Left ventricle myocardium inferior (tissue), 1 donor: ENCODE results near the gene CSF1R. TPM values are rescaled to one million over a fixed set of nuclear protein-coding genes. Genes with fewer than 3 reads are reported as not detected.

ENCODE experiments used
- DNase-seq: peaks from one replicate; pipeline ENCODE4 v3.0.0-alpha.2; 2020
- H3K27ac ChIP-seq: fragments of 200-600 bp; replicated peaks from 2 replicates; pipeline ENCODE4 v1.8.0; 2021
- H3K27me3 ChIP-seq: fragments of 200-600 bp; 2 replicates; pipeline ENCODE4 v1.8.0; 2021; ENCODE audit warnings: low read depth
- H3K36me3 ChIP-seq: fragments of 200-600 bp; 2 replicates; pipeline ENCODE4 v1.8.0; 2021
- H3K4me1 ChIP-seq: fragments of 200-600 bp; 2 replicates; pipeline ENCODE4 v1.8.0; 2021
- H3K4me3 ChIP-seq: fragments of 200-600 bp; 2 replicates; pipeline ENCODE4 v1.8.0; 2021; ENCODE audit warnings: mild to moderate bottlenecking, moderate library complexity
- H3K9me3 ChIP-seq: fragments of 200-600 bp; replicated peaks from 2 replicates; pipeline ENCODE4 v1.8.0; 2021
- intact Hi-C: fragments of 100-400 bp; cut with micrococcal nuclease; formaldehyde crosslinking; loops from one replicate; pipeline ENCODE4 v1.11.0; 2022
- total RNA-seq: library from RNA; stranded (reverse); fragmentation: NEBNext Ultra II Directional; extraction: Animal tissue kit (Norgen Biotek cat#: 25700); gene quantifications from one replicate; pipeline ENCODE4 v1.2.1, GENCODE V29; 2021
- TF ChIP-seq, protein P1 (sequence below): fragments of 200-600 bp; IDR thresholded peaks from 2 replicates; pipeline ENCODE4 v1.8.0; 2021; ENCODE audit warnings: antibody characterized with exemption, mild to moderate bottlenecking, borderline replicate concordance
- donor health status: DM: no; HTN: yes; CAD: no; lungs with severe emphysema.

The CSF1R gene
- total RNA-seq, 1 donor from 2014 or later, result 15.5 TPM

DNA sequence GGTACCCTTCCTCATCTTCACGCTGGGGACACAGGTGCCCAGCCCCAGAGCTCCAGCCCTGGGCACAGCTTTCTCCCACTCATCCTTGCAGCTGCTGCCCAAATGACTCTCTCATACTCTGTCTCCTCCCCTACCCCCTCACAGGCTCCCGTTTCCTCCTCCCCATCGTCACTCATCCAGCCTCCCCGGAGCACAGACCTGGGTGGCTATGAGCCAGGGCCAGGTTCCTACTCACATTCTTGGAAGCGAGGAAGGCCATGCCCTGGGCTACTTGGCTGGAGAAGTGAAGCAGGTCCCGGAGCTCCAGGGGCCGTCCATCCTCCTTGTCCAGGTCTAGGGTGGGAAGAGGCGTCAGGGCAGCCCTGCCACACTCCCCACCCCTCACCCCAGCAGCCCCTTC, 29.3 kb downstream of the CSF1R start:
- H3K27me3 ChIP-seq, result no peaks in the 10 kb centered on the region
- no peak overlapping the region for H3K4me3 ChIP-seq
- no peak overlapping the region for H3K27ac ChIP-seq
- peaks cover 8% of the 10 kb centered on the region for H3K4me1 ChIP-seq
- peaks cover 30% of the 10 kb centered on the region for H3K36me3 ChIP-seq
- TF ChIP-seq, protein P1, sequence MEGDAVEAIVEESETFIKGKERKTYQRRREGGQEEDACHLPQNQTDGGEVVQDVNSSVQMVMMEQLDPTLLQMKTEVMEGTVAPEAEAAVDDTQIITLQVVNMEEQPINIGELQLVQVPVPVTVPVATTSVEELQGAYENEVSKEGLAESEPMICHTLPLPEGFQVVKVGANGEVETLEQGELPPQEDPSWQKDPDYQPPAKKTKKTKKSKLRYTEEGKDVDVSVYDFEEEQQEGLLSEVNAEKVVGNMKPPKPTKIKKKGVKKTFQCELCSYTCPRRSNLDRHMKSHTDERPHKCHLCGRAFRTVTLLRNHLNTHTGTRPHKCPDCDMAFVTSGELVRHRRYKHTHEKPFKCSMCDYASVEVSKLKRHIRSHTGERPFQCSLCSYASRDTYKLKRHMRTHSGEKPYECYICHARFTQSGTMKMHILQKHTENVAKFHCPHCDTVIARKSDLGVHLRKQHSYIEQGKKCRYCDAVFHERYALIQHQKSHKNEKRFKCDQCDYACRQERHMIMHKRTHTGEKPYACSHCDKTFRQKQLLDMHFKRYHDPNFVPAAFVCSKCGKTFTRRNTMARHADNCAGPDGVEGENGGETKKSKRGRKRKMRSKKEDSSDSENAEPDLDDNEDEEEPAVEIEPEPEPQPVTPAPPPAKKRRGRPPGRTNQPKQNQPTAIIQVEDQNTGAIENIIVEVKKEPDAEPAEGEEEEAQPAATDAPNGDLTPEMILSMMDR, result no peak
- no peak for DNase-seq
- intact Hi-C loops, result no loop called here
- no peaks in the 10 kb centered on the region for H3K9me3 ChIP-seq

GRCh38 chr5:150056075-150056443, 30.3 kb downstream of the CSF1R start:
- no peaks in the 10 kb centered on the region for H3K27me3 ChIP-seq
- H3K4me3 ChIP-seq, result no peak overlapping the region
- H3K36me3 ChIP-seq, result peaks cover 40% of the 10 kb centered on the region
- intact Hi-C loops, result no loop called here
- H3K27ac ChIP-seq, result no peak overlapping the region
- no peaks in the 10 kb centered on the region for H3K9me3 ChIP-seq
- peaks cover 8% of the 10 kb centered on the region for H3K4me1 ChIP-seq
- TF ChIP-seq, protein P1, result no peak
- DNase-seq, result no peak

GRCh38 chr5:150055326-150056074, 30.9 kb downstream of the CSF1R start:
- H3K27ac ChIP-seq, result no peak overlapping the region
- TF ChIP-seq, protein P1, result no peak
- peaks cover 45% of the 10 kb centered on the region for H3K36me3 ChIP-seq
- no peaks in the 10 kb centered on the region for H3K9me3 ChIP-seq
- no peaks in the 10 kb centered on the region for H3K27me3 ChIP-seq
- H3K4me1 ChIP-seq, result peaks cover 14% of the 10 kb centered on the region
- DNase-seq, result no peak
- intact Hi-C loops, result no loop called here
- H3K4me3 ChIP-seq, result no peak overlapping the region

DNA sequence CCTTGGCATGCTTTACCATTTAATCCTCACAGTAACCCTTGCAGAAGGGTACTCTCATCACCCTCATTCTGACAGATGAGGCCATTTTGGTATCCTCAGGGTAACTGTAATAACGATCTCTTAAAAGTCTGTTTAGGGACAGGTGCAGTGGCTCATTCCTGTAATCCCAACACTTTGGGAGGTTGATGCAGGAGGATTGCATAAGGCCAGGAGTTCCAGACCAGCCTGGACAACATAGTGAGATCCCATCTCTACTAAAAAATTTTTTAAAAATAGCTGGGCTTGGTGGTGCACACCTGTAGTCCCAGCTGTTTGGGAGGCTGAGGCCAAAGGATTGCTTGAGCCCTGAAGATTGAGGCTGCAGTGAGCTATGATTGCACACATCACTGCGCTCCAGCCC, 31.8 kb downstream of the CSF1R start:
- intact Hi-C loops, result no loop called here

GRCh38 chr5:150053713-150054392, 32.5 kb downstream of the CSF1R start:
- Histone ChIP-seq H3K4me3 (no peak overlapping the region), H3K27me3 (no peaks in the 10 kb centered on the region), H3K27ac (no peak overlapping the region), H3K9me3 (no peaks in the 10 kb centered on the region), H3K4me1 (peaks cover 16% of the 10 kb centered on the region), H3K36me3 (peaks cover 62% of the 10 kb centered on the region)
- TF ChIP-seq, protein P1, result no peak
- DNase-seq, result no peak
- intact Hi-C loops, result no loop called here

More for the DNA sequence above, 31.8 kb downstream of the CSF1R start:
- Histone ChIP-seq H3K36me3 (peaks cover 55% of the 10 kb centered on the region), H3K4me1 (peaks cover 16% of the 10 kb centered on the region), H3K27ac (no peak overlapping the region), H3K4me3 (no peak overlapping the region), H3K9me3 (no peaks in the 10 kb centered on the region), H3K27me3 (no peaks in the 10 kb centered on the region)
- DNase-seq, result no peak
- TF ChIP-seq, protein P1, result no peak
